SU-DHL-6 (cell line): ENCODE data around the gene PRDM10.

Experiments used
- H2AFZ ChIP-seq: fragments of 200-600 bp; sonication (generic); 2 replicates; pipeline ENCODE4 v1.6.1; 2014; ENCODE audit warnings: low read depth, mild to moderate bottlenecking, moderate library complexity, mixed read lengths, antibody characterized with exemption, low read length; ENCODE audit not compliant: severe bottlenecking
- H3F3A ChIP-seq: fragments of 200-600 bp; shearing (Covaris generic); 2 replicates; pipeline ENCODE4 v1.6.0; 2016; ENCODE audit warnings: antibody characterized with exemption, mild to moderate bottlenecking; ENCODE audit not compliant: insufficient read depth
- H3K27ac ChIP-seq: fragments of 200-600 bp; sonication (generic); 2 replicates; pipeline ENCODE4 v1.5.1; 2016; ENCODE audit warnings: low read depth, mild to moderate bottlenecking, low read length, moderate library complexity, mixed read lengths
- H3K27me3 ChIP-seq: fragments of 200-600 bp; sonication (generic), shearing (Covaris generic); 2 replicates; pipeline ENCODE4 v1.6.0; 2014; ENCODE audit warnings: mild to moderate bottlenecking, low read length
- H3K36me3 ChIP-seq: fragments of 200-600 bp; sonication (generic); 2 replicates; pipeline ENCODE4 v1.6.1; 2014; ENCODE audit warnings: mild to moderate bottlenecking, low read length, mixed read lengths
- H3K4me2 ChIP-seq: fragments of 300-600, 200-600 bp; shearing (Covaris generic), sonication (generic); 2 replicates; pipeline ENCODE4 v1.6.0; 2014; ENCODE audit warnings: low read length, low read depth, mild to moderate bottlenecking; ENCODE audit not compliant: poor library complexity, severe bottlenecking
- H3K4me3 ChIP-seq: fragments of 200-600 bp; sonication (generic); 2 replicates; pipeline ENCODE4 v1.5.1; 2014; ENCODE audit warnings: antibody characterized with exemption, low read length, mild to moderate bottlenecking, mixed read lengths; ENCODE audit not compliant: insufficient read depth, poor library complexity, severe bottlenecking
- H3K79me2 ChIP-seq: fragments of 200-600 bp; sonication (generic); 2 replicates; pipeline ENCODE4 v1.6.1; 2014; ENCODE audit warnings: mild to moderate bottlenecking, low read length, moderate library complexity; ENCODE audit not compliant: insufficient read depth
- H3K9ac ChIP-seq: fragments of 200-600 bp; sonication (generic); 2 replicates; pipeline ENCODE4 v1.7.0; 2014; ENCODE audit warnings: mild to moderate bottlenecking, low read length
- H3K9me2 ChIP-seq: fragments of 200-600 bp; sonication (generic); replicated peaks from 2 replicates; pipeline ENCODE4 v1.6.1; 2014; ENCODE audit warnings: low read length; ENCODE audit not compliant: insufficient read depth
- H3K9me3 ChIP-seq: fragments of 200-600 bp; sonication (generic); 2 replicates; pipeline ENCODE4 v1.6.1; 2014; ENCODE audit warnings: low read length, mixed read lengths; ENCODE audit not compliant: insufficient read depth
- H4K20me1 ChIP-seq: fragments of 200-600 bp; sonication (generic); 2 replicates; pipeline ENCODE4 v1.6.1; 2014; ENCODE audit warnings: low read depth, mild to moderate bottlenecking, antibody characterized with exemption, low read length, moderate library complexity, mixed read lengths
- EZH2phosphoT487 ChIP-seq: fragments of 200-600 bp; sonication (generic), shearing (Covaris generic); conservative IDR thresholded peaks from 2 replicates; pipeline ENCODE4 v1.6.1; 2018; ENCODE audit warnings: mild to moderate bottlenecking, antibody characterized with exemption, low read length, moderate library complexity, mixed read lengths
- TF ChIP-seq, protein P1 (sequence below): fragments of 200-600 bp; sonication (generic); IDR thresholded peaks from one replicate; pipeline ENCODE4 v1.5.1; 2017; ENCODE audit warnings: antibody characterized with exemption, mild to moderate bottlenecking, low read length, moderate library complexity; ENCODE audit not compliant: insufficient read depth, poor library complexity, severe bottlenecking

PRDM10 gene

GRCh38 chr11:129855086-129855485 lies 147.5 kb downstream of the PRDM10 start:
- H3K4me2 ChIP-seq: no peak overlapping the region

GRCh38 chr11:129854232-129854805 lies 148.3 kb downstream of the PRDM10 start:
- TF ChIP-seq, protein P1, sequence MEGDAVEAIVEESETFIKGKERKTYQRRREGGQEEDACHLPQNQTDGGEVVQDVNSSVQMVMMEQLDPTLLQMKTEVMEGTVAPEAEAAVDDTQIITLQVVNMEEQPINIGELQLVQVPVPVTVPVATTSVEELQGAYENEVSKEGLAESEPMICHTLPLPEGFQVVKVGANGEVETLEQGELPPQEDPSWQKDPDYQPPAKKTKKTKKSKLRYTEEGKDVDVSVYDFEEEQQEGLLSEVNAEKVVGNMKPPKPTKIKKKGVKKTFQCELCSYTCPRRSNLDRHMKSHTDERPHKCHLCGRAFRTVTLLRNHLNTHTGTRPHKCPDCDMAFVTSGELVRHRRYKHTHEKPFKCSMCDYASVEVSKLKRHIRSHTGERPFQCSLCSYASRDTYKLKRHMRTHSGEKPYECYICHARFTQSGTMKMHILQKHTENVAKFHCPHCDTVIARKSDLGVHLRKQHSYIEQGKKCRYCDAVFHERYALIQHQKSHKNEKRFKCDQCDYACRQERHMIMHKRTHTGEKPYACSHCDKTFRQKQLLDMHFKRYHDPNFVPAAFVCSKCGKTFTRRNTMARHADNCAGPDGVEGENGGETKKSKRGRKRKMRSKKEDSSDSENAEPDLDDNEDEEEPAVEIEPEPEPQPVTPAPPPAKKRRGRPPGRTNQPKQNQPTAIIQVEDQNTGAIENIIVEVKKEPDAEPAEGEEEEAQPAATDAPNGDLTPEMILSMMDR: no peak
- no peak for TF ChIP-seq EZH2phosphoT487
- Histone ChIP-seq H3K36me3 (no peaks in the 10 kb centered on the region), H3K27me3 (no peaks in the 10 kb centered on the region), H3K27ac (no peak overlapping the region), H3K9me3 (no peaks in the 10 kb centered on the region), H3K79me2 (no peaks in the 10 kb centered on the region), H3F3A (no peaks in the 10 kb centered on the region), H3K9me2 (no peaks in the 10 kb centered on the region), H3K4me2 (no peak overlapping the region), H3K4me3 (no peak overlapping the region), H3K9ac (no peak overlapping the region), H4K20me1 (no peaks in the 10 kb centered on the region), H2AFZ (no peak overlapping the region)

More at GRCh38 chr11:129855086-129855485, 147.5 kb downstream of the PRDM10 start:
- Histone ChIP-seq H4K20me1 (no peaks in the 10 kb centered on the region), H3K9ac (no peak overlapping the region), H3K9me2 (no peaks in the 10 kb centered on the region), H3K27ac (no peak overlapping the region), H3K36me3 (no peaks in the 10 kb centered on the region), H2AFZ (no peak overlapping the region), H3K4me3 (no peak overlapping the region), H3F3A (no peaks in the 10 kb centered on the region), H3K27me3 (no peaks in the 10 kb centered on the region), H3K79me2 (no peaks in the 10 kb centered on the region), H3K9me3 (no peaks in the 10 kb centered on the region)
- TF ChIP-seq, protein P1: no peak
- TF ChIP-seq EZH2phosphoT487: no peak

DNA sequence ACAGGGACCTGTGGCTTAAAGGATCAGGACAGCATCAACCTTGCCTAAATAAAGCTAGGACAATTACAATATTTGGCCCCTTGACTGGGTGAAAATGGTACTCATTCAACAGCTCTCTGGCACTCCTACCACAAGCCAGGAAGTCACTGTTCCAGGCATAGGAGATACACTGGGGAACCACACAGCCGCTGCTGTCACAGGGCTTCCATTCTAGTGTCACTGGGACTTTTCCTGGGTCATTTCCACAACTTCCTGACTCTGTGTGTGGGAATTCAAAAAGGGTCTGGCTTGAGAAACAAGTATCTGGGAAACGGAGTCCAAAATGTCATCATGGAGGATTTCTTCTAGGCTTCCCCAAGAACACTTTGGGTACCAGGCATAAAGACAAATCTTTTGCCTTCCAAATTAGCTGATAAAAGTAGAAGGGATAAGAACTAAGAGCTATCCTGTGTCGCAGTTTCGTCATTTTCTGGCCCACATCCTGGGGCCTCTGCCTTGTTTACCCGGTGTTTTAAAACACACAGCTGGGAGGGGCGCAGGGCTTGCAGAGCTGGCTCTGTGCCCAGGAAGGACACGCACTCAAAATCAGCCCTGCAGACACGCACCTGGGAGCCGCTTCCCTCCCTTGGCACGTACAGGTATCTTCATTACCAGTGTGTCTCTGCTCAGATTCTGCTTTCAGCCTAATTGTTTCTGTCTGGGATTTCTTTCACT lies 149.0 kb downstream of the PRDM10 start:
- H3K9me3 ChIP-seq: no peaks in the 10 kb centered on the region

More for the DNA sequence above, 149.0 kb downstream of the PRDM10 start:
- H3K27me3 ChIP-seq: no peaks in the 10 kb centered on the region
- H3F3A ChIP-seq: no peaks in the 10 kb centered on the region
- H3K4me3 ChIP-seq: no peak overlapping the region
- no peaks in the 10 kb centered on the region for H3K36me3 ChIP-seq
- no peaks in the 10 kb centered on the region for H3K79me2 ChIP-seq
- TF ChIP-seq EZH2phosphoT487: no peak
- TF ChIP-seq, protein P1: no peak
- H3K4me2 ChIP-seq: no peak overlapping the region
- H4K20me1 ChIP-seq: no peaks in the 10 kb centered on the region
- H2AFZ ChIP-seq: no peak overlapping the region
- no peak overlapping the region for H3K9ac ChIP-seq
- H3K27ac ChIP-seq: no peak overlapping the region
- no peaks in the 10 kb centered on the region for H3K9me2 ChIP-seq
